ENCODE data around the gene SDF2. TPM values are rescaled to one million over a fixed set of nuclear protein-coding genes. Genes with fewer than 3 reads are reported as not detected.

Gene SDF2
- total RNA-seq, 4 donors from 2014 or later: 28.9 to 74.6 (median 48.6) TPM

DNA sequence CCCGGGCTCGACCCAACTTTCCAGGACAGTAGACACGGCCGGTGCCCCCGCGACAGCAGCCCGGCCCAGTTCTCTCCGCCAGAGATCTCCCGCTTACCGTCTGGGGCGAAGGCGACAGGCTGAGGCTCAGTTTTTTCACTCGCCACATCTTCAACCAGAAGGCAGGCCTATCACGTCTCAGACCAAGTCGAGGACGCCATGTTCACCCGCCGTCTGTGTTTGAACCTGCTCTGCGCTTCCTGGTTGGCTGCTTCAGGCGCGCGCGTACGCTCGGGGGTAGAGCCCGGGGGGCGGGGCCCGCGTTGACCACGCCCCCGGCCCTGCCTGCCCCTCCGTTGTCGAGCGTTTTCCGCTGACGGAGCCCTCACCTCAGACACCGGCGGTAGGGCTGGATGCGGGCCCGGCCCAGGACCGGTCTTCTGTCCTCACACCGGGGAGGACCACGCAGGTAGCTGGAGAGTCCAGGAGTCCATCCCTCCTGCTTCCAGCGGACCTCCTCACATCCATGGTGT lies 62.9 kb downstream of the SDF2 start, which contains the start of gene SPAG5:
TSS of gene SPAG5 (minus strand) at position 227 of the 512 bp plus-strand sequence. CDS start at position 148, 79 bp downstream.
- intact Hi-C loops (cut with DNase I): no loop called here
- Histone ChIP-seq H3K9me3 (no peaks in the 10 kb centered on the region), H3K4me1 (peaks cover 6 to 24% of the 10 kb centered on the region in 2 donors), H3K27ac (peak within 1 kb of the TSS; percentile 71 to 84 (median 83)), H3K36me3 (no peaks in the 10 kb centered on the region), H3K27me3 (no peaks in the 10 kb centered on the region), H3K4me3 (replicated peaks in 1 of 3) (peak within 1 kb of the TSS; percentile 24 to 58 (median 29))
- WGBS, 2 donors: 1 to 2% methylated on average over 16 to 19 of the region's 44 CpGs
- peak; percentile 69 to 91 for TF ChIP-seq POLR2A (IDR thresholded peaks at IDR 0.05)
- no peak for TF ChIP-seq CTCF (IDR thresholded peaks at IDR 0.05)
- peak; percentile 95 to 96 for DNase-seq

DNA sequence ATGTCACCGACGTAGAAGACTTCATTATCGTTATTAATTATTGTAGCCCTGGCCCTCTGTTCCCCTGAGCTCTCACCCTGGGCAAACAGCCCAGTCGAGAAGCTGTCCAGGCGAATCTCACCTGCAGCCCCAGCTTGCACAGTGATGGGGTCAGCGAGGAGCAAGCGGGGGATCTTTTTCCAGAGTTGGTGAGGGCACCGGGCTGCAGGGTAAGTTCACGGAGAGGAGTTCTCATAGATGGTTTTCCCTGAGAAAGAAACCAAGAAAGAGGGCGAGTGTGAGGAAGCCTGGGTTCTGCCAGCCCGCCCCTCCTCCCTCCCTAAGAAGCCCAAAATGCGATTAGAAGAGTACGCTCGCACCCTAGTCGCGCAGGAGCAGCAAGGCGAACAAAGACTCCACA lies 63.3 kb downstream of the SDF2 start:
- H3K9me3 ChIP-seq: no peaks in the 10 kb centered on the region
- H3K4me3 ChIP-seq (replicated peaks in 1 of 3): peak overlapping the region in 2 of 3 donors; percentile 24 to 29
- peak overlapping the region in 1 of 3 donors; percentile 83 for H3K27ac ChIP-seq
- TF ChIP-seq POLR2A (IDR thresholded peaks at IDR 0.05): no peak
- TF ChIP-seq CTCF (IDR thresholded peaks at IDR 0.05): no peak
- no peak for DNase-seq
- H3K36me3 ChIP-seq: no peaks in the 10 kb centered on the region
- WGBS, 2 donors: 3 to 4% methylated on average over 16 to 17 of the region's 17 CpGs
- intact Hi-C loops (cut with DNase I): no loop called here
- peaks cover 6 to 24% of the 10 kb centered on the region in 2 donors for H3K4me1 ChIP-seq
- H3K27me3 ChIP-seq: no peaks in the 10 kb centered on the region

Other genes starting within 250 kb of the SDF2 start
- not detected for gene SLC13A2, start 188.3 kb downstream of the SDF2 start, total RNA-seq
- under 1 TPM in 1 of 4 donors, not detected in 3; 0.34 TPM for gene FOXN1, start 155.6 kb downstream of the SDF2 start, total RNA-seq
- gene UNC119, start 109.3 kb downstream of the SDF2 start, total RNA-seq: 10 to 100 TPM; 29.8 to 43.9 (median 36.0) TPM
- gene PIGS, start 90.4 kb downstream of the SDF2 start, total RNA-seq: 100 to 1,000 TPM in 1 of 4 donors, 10 to 100 TPM in 3; 37.2 to 111 (median 74.7) TPM
- 10 to 100 TPM in 1 of 4 donors, 1 to 10 TPM in 3; 6.0 to 13.1 (median 8.7) TPM for gene ALDOC, start 85.0 kb downstream of the SDF2 start, total RNA-seq
- 10 to 100 TPM in 2 of 4 donors, 1 to 10 TPM in 2; 4.4 to 27.0 (median 9.9) TPM for gene SPAG5, start 62.9 kb downstream of the SDF2 start, total RNA-seq
- gene RSKR, start 47.7 kb downstream of the SDF2 start, total RNA-seq: 10 to 100 TPM in 1 of 4 donors, 1 to 10 TPM in 3; 4.2 to 13.1 (median 9.5) TPM
- 100 to 1,000 TPM in 3 of 4 donors, 10 to 100 TPM in 1; 96.5 to 153 (median 129) TPM for gene BLTP2, start 16.7 kb downstream of the SDF2 start, total RNA-seq
- gene SUPT6H, start 299 bp upstream of the SDF2 start, total RNA-seq: 100 to 1,000 TPM in 1 of 4 donors, 10 to 100 TPM in 3; 49.2 to 117 (median 61.6) TPM
- gene PROCA1, start 50.0 kb upstream of the SDF2 start, total RNA-seq: 1 to 10 TPM in 2 of 4 donors, under 1 TPM in 1, not detected in 1; 0.46 to 4.3 (median 1.1) TPM
- 100 to 1,000 TPM; 136 to 186 (median 159) TPM for gene RAB34, start 56.0 kb upstream of the SDF2 start, total RNA-seq
- gene RPL23A, start 58.1 kb upstream of the SDF2 start, total RNA-seq: 100 to 1,000 TPM; 181 to 750 (median 443) TPM
- gene TLCD1, start 64.3 kb upstream of the SDF2 start, total RNA-seq: 10 to 100 TPM in 1 of 4 donors, 1 to 10 TPM in 3; 1.6 to 21.4 (median 5.1) TPM
- 10 to 100 TPM in 1 of 4 donors, 1 to 10 TPM in 3; 3.9 to 14.0 (median 8.1) TPM for gene NEK8, start 66.9 kb upstream of the SDF2 start, total RNA-seq
- 10 to 100 TPM; 33.3 to 64.3 (median 44.3) TPM for gene TRAF4, start 82.1 kb upstream of the SDF2 start, total RNA-seq
- gene FAM222B, start 180.9 kb upstream of the SDF2 start, total RNA-seq: 10 to 100 TPM; 14.1 to 22.6 (median 15.8) TPM
- gene ERAL1, start 193.1 kb upstream of the SDF2 start, total RNA-seq: 10 to 100 TPM; 23.1 to 59.3 (median 41.2) TPM
- 10 to 100 TPM; 55.0 to 75.0 (median 62.7) TPM for gene FLOT2, start 235.8 kb upstream of the SDF2 start, total RNA-seq
- 10 to 100 TPM; 10.6 to 16.2 (median 13.3) TPM for gene DHRS13, start 241.2 kb upstream of the SDF2 start, total RNA-seq